Measurements from ENCODE around the gene LIMK1.

GRCh38 chr7:74138334-74138867 is 54.8 kb downstream of the LIMK1 start:
- no peak for TF ChIP-seq POLR2A (IDR thresholded peaks at IDR 0.05; ENCODE audit: low read depth, low read length)
- TF ChIP-seq POLR2AphosphoS5 (IDR thresholded peaks at IDR 0.05; ENCODE audit: low read depth, low read length) = no peak
